ENCODE results near the gene YES1. TPM values are rescaled to one million over a fixed set of nuclear protein-coding genes. Genes with fewer than 3 reads are reported as not detected.
"Not testable (repeated sequence)": the region's sequence is repeated elsewhere in the genome, so short reads cannot be mapped to it uniquely, and the experiment has no call there.

Gene YES1
- total and polyA plus RNA-seq, 5 donors from 2014 or later, result 0.23 to 4.1 (median 1.5) TPM

DNA sequence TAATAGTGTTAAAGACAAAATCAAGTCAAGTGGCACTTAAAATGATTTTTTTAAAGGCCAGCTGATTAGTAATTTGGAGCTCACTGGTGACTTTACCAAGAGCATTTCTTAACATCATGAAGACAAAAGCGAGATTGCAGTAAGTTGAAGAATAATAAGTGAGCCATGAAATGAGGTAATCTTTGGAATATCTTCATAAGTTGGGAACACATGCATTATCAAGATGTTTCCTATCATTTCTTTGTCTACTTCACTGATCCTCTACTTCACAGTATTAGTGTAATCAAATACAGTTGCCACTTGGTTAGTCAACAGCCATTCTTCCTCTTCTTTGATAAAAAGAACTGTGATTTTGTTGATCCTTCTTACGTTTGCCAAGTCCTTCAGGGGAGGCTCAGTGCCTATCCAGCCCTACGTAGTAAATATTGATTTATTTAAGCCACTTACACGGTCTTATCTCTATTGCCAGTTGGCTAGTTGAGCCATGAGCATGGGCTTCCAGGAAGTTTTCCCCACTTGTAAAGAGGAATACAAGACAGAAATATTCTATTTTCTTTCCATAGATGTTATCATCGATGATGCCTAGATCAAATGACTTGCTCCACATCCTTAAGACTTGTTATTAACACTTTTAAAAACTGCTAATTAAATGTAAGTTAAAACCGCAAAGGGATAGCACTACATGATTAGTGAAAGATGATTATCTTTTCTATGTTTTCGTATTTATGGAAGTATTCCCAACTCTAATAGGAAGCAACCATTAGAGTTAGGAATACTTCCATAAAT lies 46.1 kb downstream of the YES1 start:
- no peaks in the 10 kb centered on the region for H3K9me3 ChIP-seq (ENCODE audit: control insufficient read depth in 2 of 2, low read length in 2 of 2)
- no peaks in the 10 kb centered on the region for H3K4me1 ChIP-seq (ENCODE audit: control insufficient read depth, insufficient read depth, low read length, poor library complexity, severe bottlenecking)
- ATAC-seq (ENCODE audit: low read depth in 2 of 2), result no peak
- no peak for DNase-seq
- H3K4me1 Mint-ChIP-seq, result peaks cover 0 to 17% (median 13%) of the 10 kb centered on the region in 4 donors
- H3K36me3 Mint-ChIP-seq, result peaks cover 3% of the 10 kb centered on the region
- no peak overlapping the region for H3K4me3 Mint-ChIP-seq
- no peak overlapping the region for H3K4me3 ChIP-seq (ENCODE audit: low read depth, low read length)
- no peaks in the 10 kb centered on the region for H3K27me3 ChIP-seq (ENCODE audit: control insufficient read depth, insufficient read depth, low read length)
- H3K36me3 ChIP-seq (ENCODE audit: control insufficient read depth, insufficient read depth, low read length), result no peaks in the 10 kb centered on the region
- no peak overlapping the region for H3K27ac ChIP-seq (ENCODE audit: insufficient read depth, low read length, poor library complexity, severe bottlenecking)
- no peaks in the 10 kb centered on the region for H3K9me3 Mint-ChIP-seq
- no peak overlapping the region for H3K27ac Mint-ChIP-seq
- no peaks in the 10 kb centered on the region for H3K27me3 Mint-ChIP-seq

DNA sequence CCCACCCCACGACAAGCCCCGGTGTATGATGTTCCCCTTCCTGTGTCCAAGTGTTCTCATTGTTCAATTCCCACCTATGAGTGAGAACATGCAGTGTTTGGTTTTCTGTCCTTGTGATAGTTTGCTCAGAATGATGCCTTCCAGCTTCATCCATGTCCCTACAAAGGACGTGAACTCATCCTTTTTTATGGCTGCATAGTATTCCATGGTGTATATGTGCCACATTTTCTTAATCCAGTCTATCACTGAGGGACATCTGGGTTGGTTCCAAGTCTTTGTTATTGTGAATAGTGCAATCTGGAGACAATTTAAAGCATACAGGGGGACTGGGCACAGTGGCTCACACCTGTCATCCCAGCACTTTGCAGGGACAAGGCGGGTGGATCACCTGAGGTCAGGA lies 52.2 kb downstream of the YES1 start:
- not testable (repeated sequence) for H3K36me3 Mint-ChIP-seq; H3K36me3 ChIP-seq (ENCODE audit: control insufficient read depth, insufficient read depth, low read length); H3K4me3 Mint-ChIP-seq; H3K27me3 Mint-ChIP-seq; H3K27ac Mint-ChIP-seq; ATAC-seq (ENCODE audit: low read depth in 2 of 2); H3K4me1 ChIP-seq (ENCODE audit: control insufficient read depth, insufficient read depth, low read length, poor library complexity, severe bottlenecking); H3K9me3 ChIP-seq (ENCODE audit: control insufficient read depth in 2 of 2, low read length in 2 of 2); DNase-seq; H3K4me3 ChIP-seq (ENCODE audit: low read depth, low read length); H3K27ac ChIP-seq (ENCODE audit: insufficient read depth, low read length, poor library complexity, severe bottlenecking); H3K27me3 ChIP-seq (ENCODE audit: control insufficient read depth, insufficient read depth, low read length); H3K9me3 Mint-ChIP-seq
- peaks cover 0 to 20% (median 12%) of the 10 kb centered on the region in 4 donors for H3K4me1 Mint-ChIP-seq

DNA sequence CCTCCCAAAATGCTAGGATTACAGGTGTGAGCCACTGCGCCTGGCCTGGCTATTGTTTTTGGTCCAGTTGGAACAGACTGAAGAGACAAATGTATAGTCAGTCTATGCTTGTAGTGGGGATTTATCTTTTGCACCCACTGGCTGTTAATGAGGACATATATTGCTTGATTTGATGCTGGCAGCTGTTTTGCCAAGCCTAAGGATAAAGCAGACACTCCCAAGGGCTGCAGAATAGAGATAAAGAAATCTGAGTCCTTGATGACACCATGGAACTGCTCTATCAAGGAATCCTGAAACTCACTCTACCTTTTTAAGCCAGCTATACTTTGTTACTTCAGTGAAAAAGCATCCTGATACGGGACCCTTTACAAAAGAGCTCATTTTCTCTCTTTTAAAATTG lies 56.5 kb downstream of the YES1 start:
- Mint-ChIP-seq H3K36me3 (peaks cover 9% of the 10 kb centered on the region), H3K9me3 (no peaks in the 10 kb centered on the region), H3K27ac (no peak overlapping the region), H3K4me3 (no peak overlapping the region), H3K27me3 (no peaks in the 10 kb centered on the region), H3K4me1 (peaks cover 0 to 5% (median 2%) of the 10 kb centered on the region in 4 donors)
- no peak for ATAC-seq (ENCODE audit: low read depth in 2 of 2)
- H3K27me3 ChIP-seq (ENCODE audit: control insufficient read depth, insufficient read depth, low read length), result no peaks in the 10 kb centered on the region
- H3K36me3 ChIP-seq (ENCODE audit: control insufficient read depth, insufficient read depth, low read length), result no peaks in the 10 kb centered on the region
- H3K9me3 ChIP-seq (ENCODE audit: control insufficient read depth in 2 of 2, low read length in 2 of 2), result no peaks in the 10 kb centered on the region
- no peak overlapping the region for H3K27ac ChIP-seq (ENCODE audit: insufficient read depth, low read length, poor library complexity, severe bottlenecking)
- no peaks in the 10 kb centered on the region for H3K4me1 ChIP-seq (ENCODE audit: control insufficient read depth, insufficient read depth, low read length, poor library complexity, severe bottlenecking)
- no peak for DNase-seq
- H3K4me3 ChIP-seq (ENCODE audit: low read depth, low read length), result no peak overlapping the region

- peaks cover 0 to 5% (median 2%) of the 10 kb centered on the region in 4 donors for H3K4me1 Mint-ChIP-seq
- no peaks in the 10 kb centered on the region for H3K9me3 ChIP-seq (ENCODE audit: control insufficient read depth in 2 of 2, low read length in 2 of 2)
- H3K9me3 Mint-ChIP-seq, result no peaks in the 10 kb centered on the region
- H3K27me3 ChIP-seq (ENCODE audit: control insufficient read depth, insufficient read depth, low read length), result no peaks in the 10 kb centered on the region
- H3K4me1 ChIP-seq (ENCODE audit: control insufficient read depth, insufficient read depth, low read length, poor library complexity, severe bottlenecking), result no peaks in the 10 kb centered on the region
- no peak overlapping the region for H3K27ac ChIP-seq (ENCODE audit: insufficient read depth, low read length, poor library complexity, severe bottlenecking)
- no peaks in the 10 kb centered on the region for H3K27me3 Mint-ChIP-seq
- H3K36me3 ChIP-seq (ENCODE audit: control insufficient read depth, insufficient read depth, low read length), result no peaks in the 10 kb centered on the region
- H3K4me3 Mint-ChIP-seq, result no peak overlapping the region
- peak overlapping the region in 1 of 3 donors; percentile 18 for H3K27ac Mint-ChIP-seq
- peaks cover 12% of the 10 kb centered on the region for H3K36me3 Mint-ChIP-seq
- no peak overlapping the region for H3K4me3 ChIP-seq (ENCODE audit: low read depth, low read length)
- no peak for ATAC-seq (ENCODE audit: low read depth in 2 of 2)
- DNase-seq, result no peak
Measured at GRCh38 chr18:754656-755055, 57.4 kb downstream of the YES1 start.

DNA sequence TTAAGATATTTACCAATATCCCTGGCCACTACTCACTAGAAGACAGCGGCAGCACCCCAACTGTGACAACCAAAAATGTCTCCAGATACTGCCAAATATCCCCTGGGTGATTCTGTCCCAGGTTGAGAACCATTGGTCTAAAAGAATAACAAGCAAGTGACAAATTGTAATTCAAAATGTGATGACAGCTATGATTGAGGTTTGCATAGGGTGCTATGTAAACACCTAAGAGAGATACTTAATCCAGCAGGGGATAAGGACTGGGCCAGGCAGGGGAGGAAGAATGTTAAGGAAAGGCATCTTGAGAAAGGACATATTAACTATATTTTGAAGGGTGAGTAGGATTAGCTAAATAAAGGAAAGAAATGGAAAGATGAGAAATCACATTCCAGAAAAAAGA lies 61.6 kb downstream of the YES1 start:
- no peaks in the 10 kb centered on the region for H3K9me3 Mint-ChIP-seq
- H3K4me1 Mint-ChIP-seq, result no peaks in the 10 kb centered on the region
- peaks cover 18% of the 10 kb centered on the region for H3K36me3 Mint-ChIP-seq
- no peaks in the 10 kb centered on the region for H3K36me3 ChIP-seq (ENCODE audit: control insufficient read depth, insufficient read depth, low read length)
- H3K27me3 ChIP-seq (ENCODE audit: control insufficient read depth, insufficient read depth, low read length), result no peaks in the 10 kb centered on the region
- no peaks in the 10 kb centered on the region for H3K4me1 ChIP-seq (ENCODE audit: control insufficient read depth, insufficient read depth, low read length, poor library complexity, severe bottlenecking)
- H3K9me3 ChIP-seq (ENCODE audit: control insufficient read depth in 2 of 2, low read length in 2 of 2), result no peaks in the 10 kb centered on the region
- H3K4me3 ChIP-seq (ENCODE audit: low read depth, low read length), result no peak overlapping the region
- H3K27me3 Mint-ChIP-seq, result no peaks in the 10 kb centered on the region
- H3K27ac ChIP-seq (ENCODE audit: insufficient read depth, low read length, poor library complexity, severe bottlenecking), result no peak overlapping the region
- no peak overlapping the region for H3K4me3 Mint-ChIP-seq
- ATAC-seq (ENCODE audit: low read depth in 2 of 2) (no peak), DNase-seq (no peak)
- peak overlapping the region in 1 of 3 donors; percentile 0 for H3K27ac Mint-ChIP-seq

- Mint-ChIP-seq H3K27me3 (no peaks in the 10 kb centered on the region), H3K27ac (no peak overlapping the region), H3K4me1 (peaks cover 0 to 6% (median 2%) of the 10 kb centered on the region in 4 donors), H3K36me3 (peaks cover 21% of the 10 kb centered on the region), H3K4me3 (no peak overlapping the region), H3K9me3 (no peaks in the 10 kb centered on the region)
- H3K9me3 ChIP-seq (ENCODE audit: control insufficient read depth in 2 of 2, low read length in 2 of 2), result no peaks in the 10 kb centered on the region
- DNase-seq, result no peak
- H3K27ac ChIP-seq (ENCODE audit: insufficient read depth, low read length, poor library complexity, severe bottlenecking), result no peak overlapping the region
- H3K36me3 ChIP-seq (ENCODE audit: control insufficient read depth, insufficient read depth, low read length), result no peaks in the 10 kb centered on the region
- H3K4me1 ChIP-seq (ENCODE audit: control insufficient read depth, insufficient read depth, low read length, poor library complexity, severe bottlenecking), result no peaks in the 10 kb centered on the region
- no peaks in the 10 kb centered on the region for H3K27me3 ChIP-seq (ENCODE audit: control insufficient read depth, insufficient read depth, low read length)
- ATAC-seq (ENCODE audit: low read depth in 2 of 2), result no peak
- no peak overlapping the region for H3K4me3 ChIP-seq (ENCODE audit: low read depth, low read length)
Measured at GRCh38 chr18:744832-745597, 67.0 kb downstream of the YES1 start.

GRCh38 chr18:741931-742512 lies 70.0 kb downstream of the YES1 start:
- H3K27ac ChIP-seq (ENCODE audit: insufficient read depth, low read length, poor library complexity, severe bottlenecking), result no peak overlapping the region
- no peak overlapping the region for H3K4me3 ChIP-seq (ENCODE audit: low read depth, low read length)
- H3K27ac Mint-ChIP-seq, result peak overlapping the region in 1 of 3 donors; percentile 41
- no peaks in the 10 kb centered on the region for H3K4me1 ChIP-seq (ENCODE audit: control insufficient read depth, insufficient read depth, low read length, poor library complexity, severe bottlenecking)
- peak in 2 of 3 donors; percentile 54 to 70 for DNase-seq
- H3K4me3 Mint-ChIP-seq, result no peak overlapping the region
- H3K36me3 Mint-ChIP-seq, result peaks cover 21% of the 10 kb centered on the region
- no peaks in the 10 kb centered on the region for H3K9me3 ChIP-seq (ENCODE audit: control insufficient read depth in 2 of 2, low read length in 2 of 2)
- no peaks in the 10 kb centered on the region for H3K9me3 Mint-ChIP-seq
- peak; percentile 63 to 77 for ATAC-seq (ENCODE audit: low read depth in 2 of 2)
- H3K27me3 ChIP-seq (ENCODE audit: control insufficient read depth, insufficient read depth, low read length), result no peaks in the 10 kb centered on the region
- H3K27me3 Mint-ChIP-seq, result no peaks in the 10 kb centered on the region
- no peaks in the 10 kb centered on the region for H3K36me3 ChIP-seq (ENCODE audit: control insufficient read depth, insufficient read depth, low read length)
- peaks cover 0 to 6% (median 2%) of the 10 kb centered on the region in 4 donors for H3K4me1 Mint-ChIP-seq
